ENCODE results near the gene AOAH.
A peak's percentile ranks its signal among the peaks of the same experiment; 100 is the strongest.
"Not testable (repeated sequence)": the region's sequence is repeated elsewhere in the genome, so short reads cannot be mapped to it uniquely, and the experiment has no call there.

Gene AOAH

DNA sequence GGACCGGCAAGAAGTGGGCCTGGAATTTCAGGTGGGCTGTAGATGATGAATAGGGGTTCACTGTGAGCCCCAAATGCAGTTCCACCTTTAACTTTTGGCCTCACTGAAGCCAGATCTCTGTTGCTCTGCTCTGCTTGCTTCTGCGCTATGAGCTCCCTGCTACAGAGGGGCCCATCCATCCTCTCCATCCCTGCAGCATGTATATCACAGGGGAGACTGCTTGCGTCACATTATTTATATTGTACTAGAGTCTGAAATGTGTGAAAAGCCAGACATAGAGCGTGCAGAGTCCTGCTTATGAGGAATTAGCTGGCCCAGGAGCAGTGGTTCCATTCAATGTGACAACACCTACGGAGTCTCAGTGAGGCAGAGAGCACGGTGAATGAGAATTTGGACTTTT is 69.9 kb downstream of the AOAH start:
- DNase-seq: no peak

DNA sequence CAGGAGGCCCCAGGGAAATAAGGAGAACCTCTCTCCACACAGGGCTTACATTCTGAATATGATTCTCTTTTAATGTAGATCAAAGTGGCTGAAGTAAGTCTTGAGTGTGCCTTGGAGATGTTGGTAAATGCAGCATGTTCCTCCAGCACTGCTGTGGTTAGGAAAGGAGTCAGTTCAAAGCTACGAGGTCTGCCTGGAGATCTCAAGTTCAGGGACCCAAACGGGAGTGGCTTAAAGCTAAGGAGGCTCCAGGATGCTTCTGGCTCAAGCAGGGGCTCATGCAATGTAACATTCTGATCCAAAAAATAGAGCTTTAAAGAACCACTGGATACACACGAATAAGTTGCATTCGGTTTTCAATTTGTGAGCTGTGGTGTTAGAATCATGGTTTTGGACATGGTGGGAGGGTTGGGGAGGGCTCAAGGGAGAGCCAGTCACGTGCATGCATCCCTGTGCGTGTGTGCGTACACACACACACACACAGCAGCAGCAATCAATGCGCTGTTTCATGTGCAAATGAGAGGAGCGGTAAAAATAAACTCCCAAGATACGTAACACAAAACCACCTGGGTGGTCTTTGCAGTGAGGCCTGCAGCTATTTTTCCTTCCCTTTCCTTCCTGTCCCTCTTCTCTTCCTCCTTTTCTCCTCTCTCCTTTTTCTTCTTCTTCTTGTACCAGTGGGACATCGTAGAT is 70.5 kb downstream of the AOAH start:
- no peak for DNase-seq

DNA sequence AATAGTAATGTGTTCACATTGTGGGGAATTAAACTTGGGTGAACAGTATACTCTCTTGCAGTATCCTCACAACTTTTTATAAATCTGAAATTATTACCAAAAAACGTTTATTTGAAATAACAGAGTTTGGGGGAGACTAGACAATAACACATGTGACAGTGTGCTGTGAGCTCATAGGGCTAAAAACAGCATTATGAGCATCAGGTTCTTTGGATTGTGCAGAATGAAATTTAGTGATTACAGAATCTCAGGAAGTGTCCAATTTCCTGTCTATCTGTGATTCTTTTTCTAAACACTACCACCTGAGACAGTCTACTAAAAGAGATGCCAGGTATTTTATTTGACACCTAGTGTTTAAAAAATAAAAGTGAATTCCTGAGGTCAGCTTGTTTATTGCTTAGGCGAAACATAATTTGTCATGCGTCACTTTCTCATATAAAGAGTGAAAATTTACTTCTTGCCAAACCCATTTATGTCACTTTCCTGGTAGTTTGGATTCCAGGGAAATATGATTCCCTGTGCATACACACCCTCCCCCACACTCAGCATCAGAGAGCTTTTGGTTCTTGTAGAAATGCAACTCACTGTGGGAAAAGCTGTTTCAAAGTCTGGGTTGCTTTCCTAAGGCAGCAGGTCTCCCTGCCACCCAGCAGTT is 71.2 kb downstream of the AOAH start:
- DNase-seq: peak; percentile 20

DNA sequence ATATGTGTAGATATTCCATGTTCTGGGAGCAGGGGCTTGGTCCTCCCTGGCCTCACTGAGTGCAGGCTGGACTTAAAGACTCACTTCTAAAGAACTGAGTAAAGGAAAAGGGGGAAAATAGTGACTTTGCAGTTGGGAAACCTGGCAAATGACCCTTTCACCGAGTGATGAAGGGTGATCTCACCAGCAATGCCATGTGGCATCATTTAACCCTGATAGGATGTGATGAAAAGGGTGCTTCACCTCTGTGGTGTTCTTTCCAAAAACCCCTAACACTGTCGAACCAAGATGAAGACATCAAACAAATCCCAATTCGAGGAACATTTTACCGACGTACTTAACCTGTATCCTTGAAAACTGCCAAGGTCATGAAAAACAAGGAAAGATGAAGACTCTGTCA is 71.9 kb downstream of the AOAH start:
- no peak for DNase-seq

DNA sequence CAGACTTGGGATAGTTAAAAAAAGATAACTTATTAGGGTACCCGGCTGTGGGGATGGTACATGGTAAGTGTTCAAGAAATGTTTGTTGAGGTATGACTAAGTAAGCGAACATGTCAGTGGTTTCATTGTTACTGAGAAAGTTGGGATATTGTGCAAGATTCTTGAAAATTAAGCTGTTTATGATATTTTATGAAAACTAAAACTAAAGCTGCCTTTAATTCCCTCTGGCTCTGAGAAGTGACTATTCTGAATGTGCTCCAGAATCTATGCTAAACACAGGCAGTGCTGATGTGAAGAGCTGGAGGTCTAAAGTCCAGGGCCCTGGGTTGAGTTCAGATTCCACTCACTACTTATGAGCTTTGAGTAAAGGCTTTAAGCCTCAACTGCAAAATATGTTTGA is 72.9 kb downstream of the AOAH start:
- peak; percentile 82 for DNase-seq

DNA sequence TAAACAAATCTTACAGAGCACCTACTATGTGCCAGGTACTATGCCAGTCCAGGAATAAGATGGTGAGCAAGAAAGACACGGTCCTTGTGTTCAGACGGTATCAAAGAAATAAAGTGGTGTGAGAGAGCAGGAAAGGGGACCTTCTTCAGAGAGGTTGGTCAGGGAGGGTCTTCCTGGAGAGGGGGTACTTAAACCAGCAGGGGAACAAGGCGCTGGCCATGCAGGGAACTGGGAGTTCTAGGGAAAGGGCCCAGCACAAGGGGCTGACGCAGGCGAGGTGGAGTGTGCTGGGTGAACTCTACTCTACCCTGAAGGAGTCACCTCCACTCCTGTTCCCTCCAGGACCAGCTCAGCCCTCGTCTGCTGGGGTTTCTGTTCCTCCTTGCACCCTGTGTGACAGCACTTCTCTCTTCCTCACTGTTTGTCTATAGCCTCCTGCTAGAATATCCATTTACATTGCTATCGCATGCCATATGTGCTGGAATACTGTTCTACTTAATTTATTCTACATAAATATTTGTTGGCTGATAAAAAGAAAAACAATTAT is 73.5 kb downstream of the AOAH start:
- DNase-seq: no peak

DNA sequence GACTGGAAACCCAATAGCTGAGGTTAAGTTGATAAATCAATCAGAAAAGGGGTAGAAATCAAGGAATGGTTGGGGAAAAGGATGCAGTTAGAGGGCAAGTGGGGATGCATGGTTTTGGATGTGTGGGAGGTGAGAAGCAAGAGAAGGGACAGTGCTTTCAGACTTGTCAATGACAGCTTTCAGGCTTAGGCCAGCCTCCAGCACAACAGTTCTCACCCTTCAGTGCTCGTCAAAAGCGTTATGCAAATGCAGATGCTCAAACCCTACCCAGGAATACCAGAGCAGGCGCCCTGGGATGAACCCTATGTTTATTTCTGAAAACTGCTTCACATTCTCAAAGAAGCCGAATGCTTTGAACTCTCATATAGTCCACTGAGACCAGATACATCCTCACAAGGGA is 74.0 kb downstream of the AOAH start:
- DNase-seq: no peak

DNA sequence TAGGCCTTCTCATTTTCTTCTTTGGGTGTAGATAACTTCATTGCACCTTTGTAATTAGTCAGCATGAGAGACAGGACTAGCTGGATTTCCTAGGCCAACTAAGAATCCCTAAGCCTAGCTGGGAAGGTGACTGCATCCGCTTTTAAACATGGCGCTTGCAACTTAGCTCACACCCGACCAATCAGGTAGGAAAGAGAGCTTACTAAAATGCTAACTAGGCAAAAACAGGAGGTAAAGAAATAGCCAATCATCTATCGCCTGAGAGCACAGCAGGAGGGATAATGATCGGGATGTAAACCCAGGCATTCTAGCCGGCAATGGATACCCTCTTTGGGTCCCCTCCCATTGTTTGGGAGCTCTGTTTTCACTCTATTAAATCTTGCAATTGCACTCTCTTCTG is 75.0 kb downstream of the AOAH start:
- not testable (repeated sequence) for DNase-seq

DNA sequence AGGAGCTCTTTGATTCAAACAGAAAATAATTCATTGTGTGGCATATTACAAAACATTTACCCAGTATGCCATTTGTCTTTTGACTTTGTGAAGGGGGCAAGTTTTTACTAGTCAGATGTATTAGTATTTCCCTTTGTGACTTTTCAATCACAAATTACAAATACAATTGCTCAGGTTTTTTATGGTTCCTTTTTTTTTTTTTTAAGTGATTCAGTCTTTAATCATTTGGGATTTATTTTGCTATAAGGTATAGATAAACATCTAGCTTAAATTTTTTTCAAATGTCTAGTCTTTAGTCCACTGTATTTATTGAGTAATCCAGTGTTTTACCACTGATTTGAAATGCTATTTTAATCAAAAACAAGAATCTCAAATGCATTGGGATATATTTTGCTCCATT is 75.9 kb downstream of the AOAH start:
- no peak for DNase-seq

DNA sequence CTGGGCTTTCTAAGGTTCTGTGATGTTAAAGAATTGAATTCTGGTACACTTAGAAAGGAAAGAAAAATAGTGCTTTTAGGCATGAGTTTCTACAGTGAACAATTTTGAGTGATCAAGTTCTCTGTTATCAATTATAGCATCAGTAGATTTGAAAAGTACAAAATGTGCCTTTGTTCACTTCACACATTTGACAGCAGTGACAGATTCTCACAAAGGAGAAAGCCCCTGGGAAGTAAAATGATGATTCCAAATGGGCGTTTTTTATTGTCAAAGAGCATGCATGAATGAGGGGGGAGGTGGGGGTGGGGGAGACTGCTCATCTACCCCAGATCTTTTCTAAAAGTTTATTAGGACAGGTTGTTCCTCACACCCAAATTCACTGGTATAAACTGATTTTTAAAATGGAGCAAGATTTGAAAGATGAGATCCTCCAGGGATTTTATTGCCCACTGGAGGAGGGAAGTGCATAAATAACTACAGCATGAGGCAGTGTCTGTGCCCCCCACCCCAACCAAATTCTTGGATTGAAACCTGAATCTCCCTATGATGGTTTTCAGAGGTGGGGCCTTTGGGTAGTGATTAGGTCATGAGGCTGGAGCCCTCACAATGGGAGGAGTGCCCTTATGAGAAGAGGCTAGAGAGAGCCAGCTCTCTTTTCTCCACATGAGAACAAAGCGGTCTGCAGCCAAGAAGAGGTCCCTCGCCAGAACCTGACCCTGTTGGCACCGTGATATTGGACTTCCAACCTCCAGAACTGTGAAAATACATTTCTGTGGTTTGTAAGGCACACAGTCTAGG is 79.5 kb downstream of the AOAH start:
- no peak for DNase-seq

DNA sequence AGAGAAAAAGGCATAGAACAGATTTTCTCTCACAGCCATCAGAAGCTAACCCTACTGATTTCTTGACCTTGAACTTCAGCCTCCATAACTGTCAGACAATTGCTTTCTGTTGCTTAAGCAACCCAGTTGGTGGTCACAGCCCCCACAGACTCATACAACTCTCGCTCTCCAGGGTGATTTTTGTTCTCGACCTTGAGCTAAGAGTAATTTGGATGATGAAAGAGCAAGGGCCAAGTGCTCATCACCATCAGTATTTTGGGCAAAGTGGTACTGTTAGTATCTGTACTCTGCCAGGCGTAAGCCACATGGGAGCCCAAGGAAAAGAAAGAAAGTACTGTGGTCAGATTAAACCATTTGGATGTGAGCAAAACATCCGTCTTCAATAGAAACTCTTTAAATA is 81.9 kb downstream of the AOAH start:
- no peak for DNase-seq

DNA sequence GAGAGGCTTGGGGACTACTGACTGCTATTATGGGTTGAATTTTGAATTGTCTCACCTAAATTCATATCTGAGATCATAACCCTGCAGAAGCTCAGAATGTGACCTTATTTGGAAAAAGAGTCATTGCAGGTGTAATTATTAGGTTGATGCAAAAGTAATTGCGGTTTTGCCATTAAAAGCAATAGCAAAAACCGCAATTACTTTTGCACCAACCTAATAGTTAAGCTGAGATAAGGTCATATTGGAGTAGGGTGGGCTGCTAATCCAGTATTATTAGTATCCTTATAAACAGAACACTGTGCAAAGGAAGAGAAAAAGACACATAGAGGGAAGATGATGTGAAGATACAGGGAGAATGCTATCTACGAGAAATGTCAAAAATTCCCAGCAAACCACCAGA is 82.3 kb downstream of the AOAH start:
- DNase-seq: no peak

DNA sequence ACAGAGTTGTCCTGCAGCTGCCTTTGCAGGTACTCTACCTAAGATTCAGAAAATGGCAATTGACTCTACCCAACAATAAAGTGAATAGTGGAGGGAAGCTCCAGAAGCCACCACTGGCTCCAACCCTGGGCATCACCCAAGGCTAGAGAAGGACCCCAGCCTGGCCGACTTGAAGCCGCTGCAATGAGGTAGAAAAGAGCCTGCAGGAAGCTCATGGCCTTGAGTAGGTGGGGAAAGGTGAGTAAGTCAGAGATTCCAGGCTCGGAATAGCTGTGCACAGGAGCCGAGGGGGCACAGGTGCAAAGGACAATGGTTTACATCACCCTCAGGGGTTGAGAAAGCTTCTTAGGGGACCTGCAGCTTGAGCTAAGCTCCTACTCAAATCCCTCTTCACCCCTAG is 83.6 kb downstream of the AOAH start:
- DNase-seq: no peak

DNA sequence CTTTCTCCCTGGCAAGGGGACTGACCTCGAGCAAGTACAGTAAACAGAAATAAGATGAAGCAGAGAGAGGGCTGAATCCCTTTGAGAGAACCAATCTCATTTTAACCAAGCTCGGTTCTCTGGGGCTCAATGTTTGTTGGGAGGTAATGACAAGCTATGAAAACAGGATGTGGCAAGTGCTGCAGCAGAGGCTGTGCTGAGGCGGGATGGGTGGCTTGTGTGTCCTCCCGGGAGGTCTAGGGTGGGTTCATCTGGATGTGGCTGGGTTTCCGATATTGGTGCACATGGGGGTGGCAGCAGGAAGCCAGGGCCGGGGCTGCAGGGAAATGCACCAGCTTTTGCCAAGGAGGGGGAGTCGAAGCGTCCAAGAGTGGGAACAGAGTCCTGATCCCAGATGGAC is 84.5 kb downstream of the AOAH start:
- no peak for DNase-seq

DNA sequence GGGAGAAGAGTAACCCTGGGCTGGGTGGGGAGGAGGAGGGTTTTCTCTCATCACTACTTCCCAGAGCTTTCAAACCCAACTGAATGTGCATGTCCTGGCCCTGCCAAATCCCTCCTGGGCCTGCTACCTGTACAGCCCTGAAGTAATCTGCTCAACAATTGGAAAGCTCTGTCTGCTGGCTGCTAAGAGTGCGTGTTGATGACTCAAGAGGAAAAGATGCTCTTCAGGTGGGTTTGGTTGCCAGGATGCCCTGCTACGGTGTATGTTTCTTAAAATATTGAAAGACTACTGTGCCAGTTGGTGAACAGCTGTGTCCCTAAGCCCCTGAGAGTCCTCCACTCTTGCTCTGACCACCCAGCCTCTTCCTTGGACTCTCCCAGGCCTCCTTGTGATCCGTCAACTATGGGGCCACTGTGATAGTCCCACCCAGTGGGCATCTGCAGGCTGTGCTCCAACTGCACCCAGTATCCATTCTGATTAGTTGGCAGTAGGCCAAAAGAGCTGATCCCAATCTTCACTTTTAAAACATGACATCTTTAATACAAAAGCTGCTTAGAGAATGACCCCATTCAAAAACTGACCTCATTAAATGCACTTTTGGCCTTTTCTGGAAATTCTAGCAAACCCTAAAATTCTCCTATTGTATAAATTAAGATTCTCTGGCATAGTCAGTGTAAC is 85.6 kb downstream of the AOAH start:
- no peak for DNase-seq

DNA sequence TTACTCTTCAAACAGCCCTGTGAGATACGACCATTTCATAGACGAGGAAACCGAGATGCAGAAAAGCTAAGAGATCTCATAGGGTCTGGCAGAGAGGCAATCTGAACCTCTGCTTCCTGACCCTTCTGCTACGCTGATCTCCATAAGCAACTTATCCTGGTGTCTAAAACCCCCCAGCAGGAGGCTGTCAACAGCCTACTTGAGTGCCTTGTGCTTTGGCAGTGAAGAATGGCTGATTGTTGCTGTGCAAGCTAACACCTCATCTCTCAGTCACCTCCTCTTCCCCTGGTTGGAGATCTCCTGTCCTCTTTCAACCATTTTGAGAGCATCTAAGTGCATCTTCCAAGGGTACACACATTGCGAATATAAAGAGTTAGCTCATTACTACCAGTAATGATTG is 86.2 kb downstream of the AOAH start:
- DNase-seq: no peak

DNA sequence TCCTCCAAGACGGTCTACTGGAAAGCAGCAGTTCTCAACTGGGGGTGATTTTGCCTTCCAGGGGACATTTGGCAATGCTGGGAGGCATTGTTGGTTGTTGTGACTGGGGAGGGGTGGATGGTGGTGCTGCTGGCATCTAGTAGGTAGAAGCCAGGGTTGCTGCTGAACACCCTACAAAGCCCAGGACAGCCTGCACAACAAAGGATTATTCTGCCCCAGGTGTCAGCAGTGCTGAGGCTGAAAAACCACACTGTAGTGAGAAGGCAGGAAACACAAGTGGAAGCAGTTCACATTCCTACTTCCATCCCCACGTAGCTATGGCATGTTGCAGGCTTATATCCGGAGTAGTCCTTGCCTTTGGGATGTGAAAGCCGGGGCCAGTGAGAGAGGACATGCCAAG is 86.9 kb downstream of the AOAH start:
- no peak for DNase-seq

DNA sequence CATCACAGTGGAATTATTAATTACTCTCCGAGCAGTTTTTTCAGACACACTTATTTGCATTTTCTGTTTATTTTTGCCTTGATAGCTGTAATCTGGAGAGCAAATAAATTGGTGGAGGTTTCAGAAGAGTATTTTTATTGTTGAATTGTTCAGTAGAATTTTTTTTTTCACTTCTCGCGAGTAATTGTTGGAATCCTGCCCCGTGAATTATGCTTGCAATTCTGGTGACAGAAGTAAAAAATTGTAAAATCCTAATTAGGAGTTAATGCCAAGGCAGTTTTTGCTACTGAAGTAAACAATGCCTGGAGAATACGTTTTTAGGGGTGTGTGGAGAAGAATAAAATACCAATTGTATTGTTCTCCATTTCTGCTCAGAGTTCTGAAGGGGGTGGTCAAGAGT is 88.2 kb downstream of the AOAH start:
- DNase-seq: no peak

DNA sequence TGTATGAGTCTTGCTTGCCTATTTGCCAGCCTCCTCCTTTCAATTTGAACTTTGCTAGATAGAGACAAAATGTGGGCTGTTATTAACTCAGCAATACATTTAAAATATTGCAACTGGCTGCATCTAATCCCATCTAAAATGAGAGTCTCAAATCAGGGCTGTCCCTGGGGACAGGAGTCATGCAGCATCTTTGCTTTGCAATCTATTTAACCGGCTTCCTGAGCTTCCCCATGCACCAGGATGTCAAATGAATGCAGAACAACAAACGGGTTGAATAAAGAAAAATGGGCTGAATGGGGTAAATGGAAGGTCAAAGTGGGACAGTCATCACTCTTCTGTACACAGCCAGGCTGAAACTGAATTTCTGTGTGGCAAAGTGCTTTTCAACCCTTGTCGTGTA is 89.2 kb downstream of the AOAH start:
- no peak for DNase-seq

DNA sequence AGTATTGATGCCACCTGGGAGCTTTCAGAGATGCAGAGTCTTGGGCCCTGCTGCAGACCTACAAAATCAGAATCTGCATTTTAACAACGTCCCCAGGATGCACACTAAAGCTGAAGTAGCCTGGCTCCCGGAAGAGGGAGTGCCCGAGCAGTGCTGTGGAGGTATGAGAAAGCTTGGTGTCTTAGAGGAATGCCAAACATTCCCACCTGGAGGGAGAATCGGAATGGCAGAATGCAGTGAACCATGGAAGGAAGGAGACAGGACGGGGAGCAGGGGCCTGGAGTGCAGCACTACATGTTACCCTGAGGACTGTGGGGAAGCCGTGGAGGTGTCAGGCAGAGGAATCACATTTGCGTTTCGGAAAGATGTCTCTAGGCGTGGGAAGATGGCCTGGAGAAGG is 90.9 kb downstream of the AOAH start:
- DNase-seq: no peak

DNA sequence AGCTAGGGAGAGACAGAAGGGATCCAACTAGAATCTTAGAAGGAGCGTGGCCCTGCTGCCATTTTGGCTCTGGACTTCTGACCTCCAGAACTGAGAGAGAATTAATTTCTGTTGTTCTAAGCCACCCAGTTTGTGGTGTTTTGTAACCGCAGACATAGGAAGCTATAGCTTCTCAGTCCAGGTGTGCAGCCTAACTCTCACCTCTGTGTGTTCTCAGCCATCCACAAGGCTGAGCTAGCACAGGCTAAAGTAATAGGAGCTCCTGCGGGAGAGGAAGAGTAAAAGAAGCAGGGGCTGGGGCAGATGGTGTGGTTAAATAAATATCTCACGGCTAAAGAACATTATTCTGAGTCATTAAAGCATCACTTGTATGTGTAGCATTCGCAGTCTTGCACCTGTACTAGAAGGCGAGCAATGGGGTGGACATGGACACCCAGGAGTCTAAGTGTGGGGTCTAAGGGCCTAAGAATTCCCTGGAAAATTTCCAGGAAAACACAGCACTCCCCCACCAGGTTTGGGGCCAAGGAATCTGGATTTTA is 94.1 kb downstream of the AOAH start:
- no peak for DNase-seq

DNA sequence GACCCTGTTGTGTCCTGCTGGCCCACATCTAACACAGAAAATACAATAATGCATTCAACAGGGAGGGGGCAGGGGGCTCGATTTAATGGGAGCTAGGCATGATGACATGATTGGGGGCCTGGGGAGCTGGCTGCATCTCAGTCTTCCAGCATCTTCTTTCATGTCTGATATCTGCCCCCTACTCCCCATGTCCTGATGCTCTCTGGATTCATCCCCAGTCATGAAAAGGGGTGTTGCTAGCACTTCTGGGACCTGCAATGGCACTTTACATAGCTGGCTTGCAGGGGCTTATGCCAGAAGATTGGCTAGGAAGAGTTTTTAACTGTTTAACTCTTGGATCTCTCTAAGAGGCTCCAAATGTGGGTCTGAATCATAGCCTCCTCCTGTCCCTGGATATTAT is 94.9 kb downstream of the AOAH start:
- DNase-seq: no peak

DNA sequence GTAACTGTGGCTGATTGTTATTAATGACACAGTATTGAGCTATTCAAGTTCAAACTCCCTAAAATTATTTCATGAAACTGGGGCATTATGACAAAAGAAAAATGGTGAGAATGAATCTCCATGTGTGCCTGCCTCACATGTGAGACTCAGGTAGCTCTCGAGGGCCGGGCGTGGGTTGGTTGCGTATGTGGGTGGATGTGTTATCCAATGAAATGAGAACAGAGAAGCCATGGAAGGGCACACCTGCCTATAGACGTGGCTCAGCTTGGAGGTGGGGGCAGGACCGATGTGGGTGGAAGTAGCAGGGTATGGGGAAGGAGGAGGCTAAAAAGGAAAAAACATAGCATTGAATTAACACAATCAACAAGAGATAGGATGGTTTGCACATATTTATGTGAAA is 96.5 kb downstream of the AOAH start:
- DNase-seq: no peak
